Chondrocyte (in vitro differentiated cells): ENCODE measurements around the gene ATXN1L. TPM values are rescaled to one million over a fixed set of nuclear protein-coding genes. Genes with fewer than 3 reads are reported as not detected.

Experiments
- DNase-seq: peaks from one replicate; pipeline ENCODE4 v3.0.0; 2021; ENCODE audit warnings: mixed read lengths, low spot score
- H3K27ac Mint-ChIP-seq: one replicate; pipeline ENCODE4 v1.8.0; 2021; ENCODE audit warnings: mild to moderate bottlenecking, moderate library complexity, mixed read lengths; ENCODE audit not compliant: unreplicated experiment
- H3K27me3 Mint-ChIP-seq: 2 replicates; pipeline ENCODE4 v1.8.0; 2021; ENCODE audit warnings: low read depth, mixed read lengths
- H3K36me3 Mint-ChIP-seq: 2 replicates; pipeline ENCODE4 v1.8.0; 2021; ENCODE audit warnings: low read depth, mixed read lengths
- H3K4me1 Mint-ChIP-seq: 2 replicates; pipeline ENCODE4 v1.8.0; 2021; ENCODE audit warnings: low read depth, mild to moderate bottlenecking, mixed read lengths
- H3K4me3 Mint-ChIP-seq: one replicate; pipeline ENCODE4 v1.8.0; 2021; ENCODE audit warnings: mild to moderate bottlenecking, moderate library complexity, mixed read lengths; ENCODE audit not compliant: unreplicated experiment
- H3K9me3 Mint-ChIP-seq: 2 replicates; pipeline ENCODE4 v1.8.0; 2021; ENCODE audit warnings: low read depth, mixed read lengths
- CTCF ChIP-seq: fragments of 200-600 bp; sonication (generic); IDR thresholded peaks from 2 replicates; pipeline ENCODE4 v1.5.0; 2021; ENCODE audit warnings: antibody characterized with exemption, mild to moderate bottlenecking, moderate library complexity
- total RNA-seq: library from RNA; stranded (reverse); gene quantifications from 3 replicates; pipeline ENCODE4 v1.2.1, GENCODE V29; 2021

The ATXN1L gene
- total RNA-seq, 1 donor from 2014 or later = 29.4 TPM

GRCh38 chr16:71885261-71885650 is 39.5 kb downstream of the ATXN1L start:
- H3K27ac Mint-ChIP-seq = no peak overlapping the region

GRCh38 chr16:71889147-71889546 is 43.4 kb downstream of the ATXN1L start:
- Mint-ChIP-seq H3K9me3 (no peaks in the 10 kb centered on the region), H3K4me1 (peaks cover 9% of the 10 kb centered on the region), H3K27ac (no peak overlapping the region), H3K27me3 (no peaks in the 10 kb centered on the region), H3K4me3 (no peak overlapping the region), H3K36me3 (no peaks in the 10 kb centered on the region)
- no peak for TF ChIP-seq CTCF
- no peak for DNase-seq

More at GRCh38 chr16:71885261-71885650, 39.5 kb downstream of the ATXN1L start:
- H3K36me3 Mint-ChIP-seq = no peaks in the 10 kb centered on the region
- no peak for DNase-seq
- peaks cover 16% of the 10 kb centered on the region for H3K4me1 Mint-ChIP-seq
- H3K27me3 Mint-ChIP-seq = no peaks in the 10 kb centered on the region
- H3K4me3 Mint-ChIP-seq = peak overlapping the region; percentile 98
- TF ChIP-seq CTCF = no peak
- no peaks in the 10 kb centered on the region for H3K9me3 Mint-ChIP-seq

DNA sequence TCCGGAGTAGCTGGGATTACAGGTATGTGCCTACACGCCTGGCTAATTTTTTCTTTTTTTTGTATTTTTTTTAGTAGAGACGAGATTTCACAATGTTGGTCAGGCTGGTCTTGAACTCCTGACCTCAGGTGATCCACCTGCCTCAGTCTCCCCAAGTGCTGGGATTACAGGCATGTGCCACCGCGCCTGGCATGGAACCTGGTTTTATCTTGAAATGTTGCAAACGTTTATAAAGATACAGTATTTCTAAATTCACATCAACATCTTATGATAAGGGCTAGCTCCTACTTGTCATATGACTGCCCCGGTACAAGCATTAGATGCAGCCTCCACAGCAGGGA is 48.1 kb downstream of the ATXN1L start:
- Mint-ChIP-seq H3K4me3 (peak overlapping the region; percentile 92), H3K27ac (peak overlapping the region; percentile 99), H3K36me3 (no peaks in the 10 kb centered on the region), H3K27me3 (no peaks in the 10 kb centered on the region), H3K9me3 (no peaks in the 10 kb centered on the region), H3K4me1 (peaks cover 21% of the 10 kb centered on the region)
- DNase-seq = no peak
- TF ChIP-seq CTCF = no peak

GRCh38 chr16:71894229-71894920 is 48.6 kb downstream of the ATXN1L start:
- Mint-ChIP-seq H3K9me3 (no peaks in the 10 kb centered on the region), H3K4me1 (peaks cover 24% of the 10 kb centered on the region), H3K4me3 (peak overlapping the region; percentile 92), H3K27ac (peak overlapping the region; percentile 99), H3K27me3 (no peaks in the 10 kb centered on the region), H3K36me3 (no peaks in the 10 kb centered on the region)
- TF ChIP-seq CTCF = peak; percentile 56
- DNase-seq = no peak

DNA sequence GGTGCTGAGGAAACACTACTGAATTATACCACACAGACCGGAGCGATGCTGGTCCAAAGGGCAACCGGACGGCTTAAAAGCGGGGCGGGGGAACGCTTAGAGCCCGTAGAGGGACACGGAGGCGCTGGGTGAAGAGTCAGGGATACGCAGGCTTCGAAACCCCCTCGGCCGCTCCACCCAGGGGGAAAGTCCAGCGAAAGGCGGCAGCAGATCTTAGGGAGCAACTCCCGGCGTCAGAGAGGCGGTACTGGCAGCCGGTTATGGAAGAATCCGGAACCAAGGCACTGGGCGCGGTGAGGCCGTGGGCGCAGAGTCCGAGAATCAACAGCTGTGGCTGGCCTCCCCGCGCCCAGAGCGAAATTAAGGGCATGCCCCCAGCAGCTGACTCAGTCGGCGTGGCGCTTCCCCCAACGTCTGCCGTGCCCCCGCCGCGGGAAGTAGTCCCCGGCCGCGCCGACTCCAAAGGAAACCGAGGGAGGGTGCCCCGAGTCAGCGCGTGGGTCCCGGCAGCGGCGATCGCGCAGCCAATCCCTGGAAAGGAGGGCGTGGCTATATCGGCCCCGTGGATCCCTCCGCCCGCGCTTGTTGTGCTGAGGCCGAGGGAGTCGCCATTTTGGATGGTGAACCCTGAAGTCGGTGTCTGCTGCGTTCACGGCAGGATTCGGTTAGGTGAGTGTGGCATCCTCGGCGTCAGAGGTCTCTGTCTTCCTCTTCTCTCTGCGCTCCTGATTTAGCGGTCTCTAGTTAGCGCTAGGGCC is 49.3 kb downstream of the ATXN1L start, which contains the start of gene IST1:
TSS of gene IST1 (plus strand) at position 611 of the 758 bp plus-strand sequence. CDS start 20,110 bp downstream, outside the sequence.
- DNase-seq = peak; percentile 99
- Mint-ChIP-seq H3K4me3 (peak within 1 kb of the TSS; percentile 92), H3K9me3 (no peaks in the 10 kb centered on the region), H3K36me3 (no peaks in the 10 kb centered on the region), H3K27me3 (no peaks in the 10 kb centered on the region), H3K4me1 (peaks cover 27% of the 10 kb centered on the region), H3K27ac (peak within 1 kb of the TSS; percentile 99)
- TF ChIP-seq CTCF = no peak
